ENCODE measurements around the gene CELF2. TPM values are rescaled to one million over a fixed set of nuclear protein-coding genes. Genes with fewer than 3 reads are reported as not detected.

The CELF2 gene
- total RNA-seq, 1 experiment from 2014 or later: 0.77 TPM

DNA sequence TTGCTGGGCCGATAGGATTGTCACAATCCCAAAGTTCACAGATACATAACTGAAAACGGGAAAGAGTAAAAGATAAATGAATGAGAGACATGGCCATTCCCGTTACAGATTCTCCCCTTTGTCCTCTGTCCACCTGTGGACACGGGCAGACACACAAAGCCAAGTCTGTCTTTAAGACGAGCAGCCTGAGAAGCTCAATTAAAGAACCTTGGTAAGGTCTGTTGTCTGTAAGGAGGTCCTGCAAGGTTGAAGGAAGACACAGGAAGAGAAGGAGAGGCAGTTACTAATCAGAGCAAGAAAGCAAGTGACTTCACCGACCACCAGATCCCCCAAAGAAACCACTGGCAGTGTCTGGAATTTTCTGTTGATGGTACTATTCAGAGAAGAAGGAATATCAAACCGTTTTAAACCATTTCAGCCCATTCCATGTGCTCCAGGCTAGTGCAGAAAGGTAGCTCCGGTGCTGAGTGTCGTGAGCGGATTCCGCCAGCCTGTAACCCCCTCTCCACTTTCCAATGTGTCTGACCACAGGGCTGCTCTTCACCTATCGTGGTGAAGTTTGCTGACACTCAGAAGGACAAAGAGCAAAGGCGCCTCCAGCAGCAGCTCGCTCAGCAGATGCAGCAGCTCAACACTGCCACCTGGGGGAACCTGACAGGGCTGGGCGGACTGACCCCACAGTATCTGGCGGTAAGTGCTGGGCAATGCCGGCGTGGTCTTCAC lies 252.6 kb downstream of the CELF2 start:
- peak; percentile 28 for DNase-seq (ENCODE audit: low spot score)

DNA sequence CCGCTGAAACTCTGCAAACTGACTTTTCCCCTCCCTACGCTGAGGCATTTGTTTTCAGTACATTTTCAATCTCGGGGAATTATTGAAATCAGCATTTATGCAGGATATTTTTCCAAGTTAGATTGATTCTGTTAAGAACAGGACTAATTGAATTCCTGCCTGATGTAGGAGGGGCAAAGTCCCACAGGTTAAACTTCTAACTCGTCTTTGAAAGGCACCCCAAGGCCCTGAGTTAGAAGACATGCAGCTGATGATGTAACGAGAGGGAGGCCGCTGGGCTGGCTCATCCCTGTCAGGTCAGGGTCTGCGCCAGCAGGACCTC lies 253.1 kb downstream of the CELF2 start:
- DNase-seq (ENCODE audit: low spot score): no peak

DNA sequence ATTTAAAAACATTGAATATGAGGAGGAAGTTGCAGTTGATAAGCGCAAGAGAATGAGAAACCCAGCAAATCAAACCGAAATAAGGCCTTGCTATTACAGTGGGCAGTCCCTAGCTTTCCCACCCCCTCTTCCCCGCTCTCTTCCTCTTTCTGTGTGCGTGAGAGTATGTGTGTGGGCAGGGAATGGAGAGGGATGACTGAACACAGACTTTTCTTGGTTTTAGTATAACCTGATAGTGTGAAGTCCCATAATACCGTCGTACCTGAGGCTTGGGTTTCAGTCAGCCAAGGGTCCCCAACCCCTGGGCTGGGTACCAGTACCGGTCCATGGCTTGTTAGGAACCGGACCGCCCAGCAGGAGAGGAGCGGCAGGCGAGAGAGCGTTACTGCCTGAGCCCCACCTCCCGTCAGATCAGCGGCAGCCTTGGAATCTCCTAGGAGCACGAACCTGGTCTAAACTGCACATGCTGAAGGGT lies 255.3 kb downstream of the CELF2 start:
- no peak for DNase-seq (ENCODE audit: low spot score)

DNA sequence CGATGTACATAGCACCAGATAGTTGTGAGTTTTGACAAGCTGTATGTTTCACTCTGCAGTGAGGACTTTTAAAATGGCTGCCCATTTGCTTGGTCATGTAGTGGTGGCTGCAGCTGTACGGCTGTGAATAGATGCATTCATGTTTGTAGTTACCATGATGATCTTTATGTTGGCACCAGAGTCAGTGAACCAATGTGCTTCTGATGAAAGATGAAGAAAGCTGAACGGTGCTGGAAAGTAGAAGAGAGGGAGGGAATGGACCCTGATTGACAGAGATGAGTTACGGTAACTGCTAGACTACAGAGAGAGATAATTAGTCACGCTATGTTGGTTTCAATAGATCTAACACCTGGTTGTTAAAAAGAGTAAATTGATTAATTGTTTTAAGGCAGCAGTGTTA lies 256.8 kb downstream of the CELF2 start:
- DNase-seq (ENCODE audit: low spot score): no peak

DNA sequence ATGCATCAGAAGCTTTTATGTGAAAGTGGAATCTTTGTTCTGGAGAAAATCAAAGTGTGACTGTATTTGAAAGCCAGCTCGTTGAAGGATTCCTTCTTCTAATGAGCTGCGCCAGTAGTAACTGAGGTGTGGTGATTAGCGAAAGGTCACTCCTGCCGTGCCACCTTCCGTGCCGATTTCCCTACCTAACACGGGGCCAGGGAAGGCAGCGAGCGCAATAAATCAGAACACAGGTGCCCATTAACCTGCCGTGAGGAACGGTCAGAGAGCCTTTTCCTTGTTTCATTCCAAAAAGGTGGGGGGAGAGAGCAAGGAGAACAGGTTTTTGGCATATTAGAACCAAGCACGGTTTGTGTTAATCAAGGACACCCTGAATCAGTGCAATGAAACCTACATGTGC lies 258.0 kb downstream of the CELF2 start:
- DNase-seq (ENCODE audit: low spot score): no peak

DNA sequence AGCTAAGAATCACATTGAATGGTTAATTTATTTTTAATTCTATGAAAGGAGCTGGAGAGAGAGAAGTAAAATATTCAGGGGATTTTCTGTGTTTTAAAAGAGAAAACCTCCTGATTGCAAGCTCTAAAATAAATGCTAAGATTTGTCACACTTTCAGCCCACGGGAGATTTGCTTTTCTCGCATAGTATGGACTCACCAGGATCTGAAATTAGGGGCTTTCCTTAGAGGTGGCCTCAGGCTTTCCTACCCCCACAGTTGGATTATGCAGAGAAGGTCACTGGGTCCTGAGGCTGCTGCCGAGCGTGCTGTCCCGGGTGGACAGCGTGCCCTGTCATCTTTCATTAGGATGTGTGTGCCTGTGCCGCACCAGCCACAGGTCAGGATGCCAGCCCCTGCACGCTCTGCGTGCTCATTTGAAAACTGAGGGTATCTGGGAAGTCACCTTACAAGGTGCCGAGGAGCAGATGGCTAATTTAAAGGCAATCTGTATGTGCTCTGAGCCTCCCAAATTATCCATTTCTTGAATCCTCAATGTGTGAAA lies 258.8 kb downstream of the CELF2 start:
- no peak for DNase-seq (ENCODE audit: low spot score)

DNA sequence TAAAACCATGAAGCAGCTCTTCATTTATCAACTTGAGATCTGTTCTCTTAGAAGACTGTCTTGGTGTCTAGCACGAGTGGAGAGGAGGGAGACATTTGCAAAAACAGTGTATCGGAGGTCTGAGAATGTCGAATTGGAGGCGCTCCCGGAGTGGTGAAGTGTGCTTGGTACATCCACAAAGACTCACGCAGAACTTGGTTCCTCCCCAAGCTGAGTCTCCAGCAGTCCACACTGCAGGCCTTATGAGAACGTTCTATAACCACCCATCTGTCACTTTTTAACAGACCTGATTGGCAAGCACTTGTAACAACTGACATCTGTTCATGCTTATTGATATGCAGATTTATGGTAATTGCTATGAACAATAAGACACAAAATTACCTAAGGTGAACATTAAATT lies 261.6 kb downstream of the CELF2 start:
- DNase-seq (ENCODE audit: low spot score): no peak

DNA sequence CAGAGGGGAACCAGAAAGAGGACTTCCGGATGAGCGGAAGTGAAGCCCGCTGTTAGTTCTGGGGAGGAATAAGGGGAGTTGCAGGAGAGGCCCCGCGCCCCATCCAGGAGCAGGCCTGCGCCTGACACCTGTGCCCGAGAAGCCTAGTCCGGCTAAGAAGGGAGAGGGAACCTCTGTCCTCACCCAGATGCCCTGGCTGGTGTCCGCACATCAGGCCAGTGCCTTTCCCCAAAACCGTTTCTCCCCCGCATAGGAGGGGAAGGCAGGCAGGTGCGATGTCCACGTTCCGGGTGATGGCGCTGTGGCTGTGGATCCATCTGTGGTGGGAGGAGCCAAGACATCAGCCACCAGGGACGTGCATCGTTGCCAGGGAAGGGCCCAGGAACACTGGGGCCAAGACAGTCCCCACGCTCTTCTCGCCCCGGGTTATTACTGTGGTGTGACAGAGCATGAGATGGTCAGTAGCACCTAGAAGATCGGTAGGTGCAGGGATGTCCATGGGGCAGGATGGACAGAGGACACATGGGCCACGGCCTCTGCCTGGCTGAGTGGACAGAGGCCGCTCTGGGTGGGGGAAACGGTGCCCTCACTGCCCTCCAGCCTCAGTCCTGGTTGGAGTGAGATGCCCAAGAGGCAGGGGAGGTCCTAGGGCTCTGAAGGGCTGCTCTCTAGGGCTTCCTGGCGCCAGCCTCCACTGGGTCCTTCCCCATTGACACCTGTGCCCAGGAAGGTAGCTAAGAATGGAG lies 262.7 kb downstream of the CELF2 start:
- no peak for DNase-seq (ENCODE audit: low spot score)

DNA sequence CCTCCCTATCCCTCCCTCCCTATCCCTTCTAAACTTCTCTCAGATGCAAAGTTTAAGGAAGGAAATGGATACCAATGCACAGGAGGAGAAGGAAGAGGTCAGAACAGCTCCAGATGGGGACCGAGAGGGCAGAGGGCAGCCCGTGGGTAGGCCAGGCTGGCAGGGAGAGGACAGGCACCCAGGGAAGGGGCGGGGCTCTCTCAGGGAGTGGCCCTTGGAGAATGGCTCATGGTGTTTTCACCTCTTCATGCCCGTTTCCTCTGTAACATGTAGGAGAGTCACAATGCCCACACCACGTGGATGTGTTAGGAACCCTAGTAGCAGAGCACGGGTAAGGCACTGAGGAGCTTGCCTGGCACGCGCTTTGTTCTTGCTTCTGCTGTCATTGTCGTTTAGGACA lies 264.5 kb downstream of the CELF2 start:
- DNase-seq (ENCODE audit: low spot score): no peak

DNA sequence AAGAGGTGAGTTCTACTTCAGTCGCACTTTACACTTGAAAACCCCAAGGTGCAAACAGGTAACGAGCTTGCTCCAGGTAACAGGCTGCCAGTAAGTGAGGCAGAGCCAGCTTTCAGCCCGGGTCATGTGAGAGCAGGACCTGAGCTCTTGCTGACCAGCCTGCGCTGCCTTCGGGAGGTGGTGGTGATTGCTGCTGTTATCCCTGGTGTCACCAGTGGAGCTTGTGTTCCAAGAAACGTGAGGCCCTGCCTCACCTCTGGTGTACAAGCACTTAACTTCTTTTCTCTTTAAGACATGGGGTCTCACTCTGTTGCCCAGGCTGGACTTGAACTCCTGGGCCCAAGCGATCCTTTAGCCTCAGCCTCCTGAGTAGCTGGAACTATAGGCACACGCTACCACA lies 265.0 kb downstream of the CELF2 start:
- no peak for DNase-seq (ENCODE audit: low spot score)

DNA sequence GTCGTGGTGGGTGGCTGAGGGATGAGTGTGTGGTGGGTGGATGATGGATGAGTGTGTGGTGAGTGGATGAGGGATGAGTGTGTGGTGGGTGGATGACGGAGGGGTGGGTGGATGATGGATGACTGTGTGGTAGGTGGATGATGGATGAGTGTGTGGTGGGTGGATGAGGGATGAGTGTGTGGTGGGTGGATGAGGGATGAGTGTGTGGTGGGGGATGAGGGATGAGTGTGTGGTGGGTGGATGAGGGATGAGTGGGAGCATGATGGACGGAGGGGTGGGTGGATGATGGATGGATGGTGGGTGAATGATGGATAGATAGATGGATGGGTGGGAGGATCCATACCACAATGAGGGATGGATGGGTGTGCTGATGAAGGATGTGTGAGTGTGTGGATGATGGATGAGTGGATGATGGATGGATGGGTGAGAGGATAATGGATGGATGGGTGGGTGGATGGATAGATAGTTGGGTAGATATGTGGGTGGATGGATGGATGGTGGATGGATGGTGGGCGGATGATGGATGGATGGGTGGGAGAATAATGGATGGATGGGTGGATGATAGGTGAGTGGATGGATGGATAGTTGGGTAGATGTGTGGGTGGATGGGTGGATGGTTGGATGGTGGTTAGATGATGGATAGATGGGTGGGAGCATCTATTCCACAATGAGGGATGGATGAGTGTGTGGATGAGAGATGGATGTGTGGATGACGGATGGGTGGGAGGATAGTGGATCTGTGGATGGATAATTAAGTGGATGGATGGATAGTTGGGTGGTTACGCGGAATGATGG lies 266.8 kb downstream of the CELF2 start:
- DNase-seq (ENCODE audit: low spot score): no peak

DNA sequence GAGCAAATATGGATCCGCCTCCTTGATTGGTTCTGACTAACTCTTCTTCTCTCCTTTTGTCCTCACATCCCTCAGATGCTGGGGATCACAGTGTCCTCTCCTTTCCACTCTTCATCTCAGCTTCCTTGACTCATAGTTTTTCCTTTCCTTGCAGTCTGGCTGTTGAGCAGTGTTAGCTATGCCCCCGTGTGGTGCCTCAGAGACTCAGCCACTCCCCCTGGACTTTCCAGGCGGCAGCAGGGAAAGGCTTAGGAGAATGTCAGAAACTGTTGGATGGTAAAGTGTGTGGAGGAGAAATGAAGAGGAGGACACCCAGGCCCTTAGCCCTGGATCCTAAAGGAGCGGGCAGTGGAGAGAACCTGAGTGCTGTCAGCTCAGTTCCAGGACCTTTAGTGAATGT lies 267.5 kb downstream of the CELF2 start:
- DNase-seq (ENCODE audit: low spot score): peak; percentile 5

DNA sequence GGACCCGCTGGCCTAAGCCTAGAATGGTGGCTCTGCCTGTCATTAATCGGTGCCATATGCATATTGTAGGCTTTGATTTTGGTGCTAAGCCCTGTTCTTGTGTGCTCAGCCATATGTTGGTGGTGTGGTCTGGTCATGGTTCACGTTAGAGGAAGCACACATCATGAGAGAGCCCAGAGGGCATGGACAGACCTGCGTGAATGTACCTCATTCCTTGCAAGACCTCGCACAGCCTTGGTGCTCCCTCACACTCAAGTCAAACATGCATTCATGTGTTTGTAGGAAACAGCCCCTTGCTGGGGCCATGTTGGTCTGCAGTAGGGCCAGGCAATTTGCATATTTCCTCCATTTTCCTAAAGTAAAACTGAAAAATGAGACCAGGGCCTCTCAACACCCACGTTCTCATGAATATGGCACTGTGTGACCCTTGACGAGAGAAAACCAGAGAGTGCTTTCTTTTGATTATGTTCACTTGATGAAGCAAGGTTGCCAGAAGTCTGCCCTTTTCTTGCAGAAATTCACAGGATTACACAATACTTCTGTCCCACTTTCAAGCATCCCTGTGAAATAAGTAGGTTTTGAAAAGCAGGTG lies 268.7 kb downstream of the CELF2 start:
- DNase-seq (ENCODE audit: low spot score): no peak

DNA sequence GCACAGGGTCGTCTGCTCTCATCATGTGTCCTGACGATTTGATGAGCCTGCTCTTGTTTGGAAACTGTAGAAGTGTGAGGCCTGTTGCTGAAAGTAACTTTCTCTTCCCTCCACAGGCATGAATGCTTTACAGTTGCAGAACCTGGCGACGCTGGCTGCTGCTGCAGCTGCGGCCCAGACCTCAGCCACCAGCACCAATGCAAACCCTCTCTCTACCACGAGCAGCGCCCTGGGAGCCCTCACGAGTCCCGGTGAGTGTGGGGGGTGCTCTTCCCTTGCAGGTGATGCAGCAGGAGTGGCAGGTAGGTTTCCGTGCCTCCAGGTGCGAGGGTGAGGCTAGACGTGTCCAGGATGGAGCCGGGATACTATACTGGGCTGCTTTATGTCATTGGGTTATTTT lies 270.6 kb downstream of the CELF2 start:
- no peak for DNase-seq (ENCODE audit: low spot score)

DNA sequence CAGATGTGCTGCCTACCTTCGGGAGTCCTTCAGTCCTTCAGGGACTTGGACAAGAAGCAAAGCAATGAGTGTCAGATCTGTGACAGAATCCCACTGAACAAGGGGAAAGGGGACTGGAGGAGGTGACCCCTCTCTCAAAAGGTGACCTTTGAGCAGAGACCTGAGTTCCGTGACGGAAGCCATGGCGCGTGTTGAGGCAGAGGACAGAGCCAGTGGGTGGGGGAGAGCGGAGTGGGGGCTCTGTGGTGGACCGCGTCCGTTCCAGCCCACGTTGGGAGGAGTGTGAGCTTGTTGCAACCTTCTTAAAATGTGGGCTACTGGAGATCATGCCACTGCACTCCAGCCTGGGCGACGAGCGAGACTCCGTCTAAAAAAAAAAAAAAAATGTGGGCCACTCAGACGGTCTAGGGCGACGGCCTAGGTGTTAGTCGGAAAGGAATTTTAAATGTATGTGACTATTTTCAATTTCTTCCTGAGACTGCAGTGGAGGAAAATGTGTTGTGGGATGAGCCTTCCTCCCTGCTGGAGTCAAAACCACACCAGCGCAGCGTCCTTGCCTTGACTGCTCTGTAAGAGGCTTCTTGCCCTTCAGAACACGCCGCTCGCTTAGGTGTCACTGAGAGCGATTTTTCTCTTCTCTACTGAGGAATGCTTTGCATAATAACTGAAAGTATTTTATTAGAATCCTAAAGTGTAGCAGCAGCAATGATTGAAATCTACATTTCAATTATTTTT lies 272.7 kb downstream of the CELF2 start:
- DNase-seq (ENCODE audit: low spot score): no peak

DNA sequence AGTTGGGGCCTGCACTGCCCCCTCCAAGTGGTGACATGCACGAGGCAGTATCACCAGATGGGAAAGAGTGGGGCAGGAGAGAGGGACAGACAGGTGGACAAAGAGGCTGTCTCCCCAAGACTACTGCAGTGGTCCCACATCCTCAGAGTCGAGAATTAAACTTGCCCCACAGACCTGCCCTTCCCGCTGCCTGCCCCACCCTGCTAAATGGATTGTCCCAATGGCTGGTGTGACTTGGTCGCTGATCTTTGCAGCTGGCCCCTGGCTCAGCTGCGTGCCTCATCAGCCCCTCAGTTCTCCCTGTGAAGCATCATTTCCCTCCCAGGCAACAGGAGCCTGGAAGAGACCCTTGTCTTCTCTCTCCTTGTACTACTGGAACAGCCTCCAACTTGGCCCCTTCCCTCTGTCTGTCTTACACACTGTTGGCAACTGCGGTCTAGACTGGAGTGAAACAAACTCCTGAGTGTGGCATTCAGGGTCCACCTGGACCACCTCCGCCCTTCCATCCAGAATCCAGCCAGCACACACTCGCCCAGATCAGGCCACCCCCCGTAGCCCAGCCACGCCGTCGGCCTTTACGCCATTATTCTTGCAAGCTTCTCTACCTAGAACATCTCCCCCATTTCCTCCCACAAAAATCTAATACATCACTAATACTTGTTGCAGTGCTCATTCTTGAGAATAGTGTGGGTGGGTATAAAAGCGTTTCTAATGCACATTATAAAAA lies 275.1 kb downstream of the CELF2 start:
- DNase-seq (ENCODE audit: low spot score): no peak

DNA sequence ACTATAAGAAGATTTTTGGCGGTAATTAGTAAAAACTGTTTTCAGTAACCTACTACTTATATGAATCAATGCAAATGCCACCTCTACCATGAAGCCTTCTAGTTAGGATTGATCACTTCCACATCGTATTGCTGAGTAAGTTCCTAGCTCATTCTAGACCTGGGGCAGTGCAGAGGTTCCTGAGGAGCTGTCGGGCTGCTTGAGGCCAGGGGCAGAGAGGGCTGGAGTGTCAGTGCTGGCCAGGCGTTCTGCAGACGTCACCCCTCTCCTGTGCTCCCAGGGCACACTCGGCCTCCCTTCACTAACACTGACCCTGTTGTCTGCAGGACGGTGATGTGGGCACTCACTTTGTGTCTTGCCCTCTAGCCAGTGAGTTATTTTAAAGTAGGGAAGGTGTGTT lies 275.7 kb downstream of the CELF2 start:
- DNase-seq (ENCODE audit: low spot score): no peak

DNA sequence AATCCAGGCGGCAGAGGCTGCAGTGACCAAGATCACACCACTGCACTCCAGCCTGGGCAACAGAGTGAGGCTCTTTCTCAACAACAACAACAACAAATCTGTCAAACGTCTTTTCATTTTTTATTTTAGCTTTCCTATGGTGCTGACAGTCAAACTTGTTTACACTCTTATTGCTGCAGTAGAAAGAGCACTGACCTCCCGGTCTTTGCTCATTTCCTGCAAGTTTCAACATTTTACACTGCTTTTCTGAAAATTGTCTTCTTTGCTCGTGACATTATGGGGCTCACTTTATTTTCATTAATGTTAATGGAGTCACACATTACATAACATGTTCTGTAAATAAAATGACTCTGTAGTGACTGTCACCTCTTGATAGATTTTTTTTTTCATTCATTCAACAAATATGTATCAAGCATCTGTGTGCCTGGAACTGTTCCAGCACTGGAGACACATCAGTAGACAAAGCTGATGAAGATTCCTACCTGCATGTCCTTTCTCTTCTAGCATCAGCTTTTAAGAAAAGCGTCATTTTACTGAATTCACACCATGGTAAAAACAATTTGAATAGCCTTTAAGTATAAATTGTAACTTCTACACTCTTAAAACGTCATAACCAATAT lies 277.3 kb downstream of the CELF2 start:
- DNase-seq (ENCODE audit: low spot score): no peak

DNA sequence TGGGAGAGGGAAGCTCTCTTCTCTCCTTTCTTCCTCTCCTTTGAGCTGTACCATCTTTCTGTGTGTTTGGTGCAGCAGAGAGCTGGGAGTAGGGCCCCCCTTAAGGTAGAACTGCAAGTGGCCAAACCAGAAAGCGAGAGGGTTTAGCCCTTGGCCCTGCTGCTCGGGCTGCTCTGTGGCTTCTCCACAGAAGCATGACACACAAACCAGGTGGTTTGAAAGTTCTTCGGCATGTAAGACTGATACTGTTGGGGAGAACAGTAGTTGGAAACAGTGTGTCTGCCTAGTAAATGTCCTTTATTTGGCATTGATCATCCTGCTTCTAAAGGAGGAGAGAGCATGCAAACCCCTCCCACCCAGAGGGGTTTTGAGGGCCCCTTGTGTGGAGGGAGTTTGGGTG lies 277.8 kb downstream of the CELF2 start:
- no peak for DNase-seq (ENCODE audit: low spot score)

DNA sequence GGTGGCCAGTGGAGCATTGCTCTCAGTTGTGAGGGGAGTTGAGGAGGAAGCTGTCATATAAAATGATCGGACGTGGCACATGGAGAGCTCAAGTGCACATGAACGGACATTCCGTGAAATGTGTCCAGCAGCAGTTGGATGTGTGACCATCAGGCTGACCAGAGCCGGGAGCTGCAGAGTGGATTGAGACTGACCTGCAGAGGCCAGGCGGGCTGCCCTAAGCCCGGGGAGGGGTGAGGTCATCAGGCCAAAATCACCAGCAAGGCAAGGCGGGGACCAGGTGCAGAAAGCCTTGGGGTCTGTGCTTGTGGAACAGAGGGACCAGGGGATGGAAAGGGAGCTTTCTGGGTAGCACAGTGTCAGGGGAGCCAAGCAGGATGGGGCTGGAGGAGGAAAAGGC lies 279.5 kb downstream of the CELF2 start:
- no peak for DNase-seq (ENCODE audit: low spot score)
